ENCODE measurements around the gene RAE1. TPM values are rescaled to one million over a fixed set of nuclear protein-coding genes. Genes with fewer than 3 reads are reported as not detected.

The RAE1 gene
- total and polyA plus RNA-seq, 2 of the 8 experiments (the other 6 are each of a cell fraction or from before 2014, with no cell fraction given) = 35.9 to 44.9 TPM

- Histone ChIP-seq H3K9ac (replicated peaks in 1 of 4; ENCODE audit: extremely low read depth in 1 of 4, low read depth in 3 of 4, low read length in 3 of 4) (no peak overlapping the region), H3K4ac (replicated peaks; ENCODE audit: insufficient read length, low read depth, low read length) (no peak overlapping the region), H2BK20ac (ENCODE audit: low read length) (no peak overlapping the region), H4K5ac (ENCODE audit: insufficient read length, low read depth, low read length) (no peak overlapping the region), H4K20me1 (replicated peaks in 1 of 2; ENCODE audit: control insufficient read depth in 1 of 2, insufficient read depth in 2 of 2, low read length in 2 of 2) (peaks cover 0 to 3% of the 10 kb centered on the region in 2 experiments), H3K9me3 (ENCODE audit: insufficient read depth in 2 of 2, low read depth in 1 of 2, low read length in 1 of 2) (no peaks in the 10 kb centered on the region), H3K23me2 (ENCODE audit: low read depth, low read length) (peaks cover 3% of the 10 kb centered on the region; the same call in 1 of the 2 replicates), H2AK5ac (ENCODE audit: low read depth, low read length) (no peak overlapping the region), H3K4me2 (ENCODE audit: insufficient read depth in 1 of 2, low read depth in 2 of 2, low read length in 2 of 2) (no peak overlapping the region), H4K8ac (ENCODE audit: extremely low read depth, insufficient read depth, low read length) (no peak overlapping the region), H3K36me3 (ENCODE audit: control insufficient read depth in 2 of 4, insufficient read depth in 4 of 4, low read length in 3 of 4) (no peaks in the 10 kb centered on the region), H3K27ac (ENCODE audit: low read depth, low read length) (no peak overlapping the region), H3K18ac (ENCODE audit: extremely low read depth, low read length) (no peak overlapping the region), H3K4me1 (replicated peaks in 1 of 4; ENCODE audit: control insufficient read depth in 3 of 4, insufficient read depth in 4 of 4, low read length in 3 of 4) (peaks cover 0 to 7% (median 7%) of the 10 kb centered on the region in 4 experiments; a peak in 5 of 7 replicates), H2BK15ac (ENCODE audit: low read length) (no peak overlapping the region), H3K79me2 (ENCODE audit: control insufficient read depth in 1 of 2, insufficient read depth in 2 of 2, low read length in 2 of 2) (no peaks in the 10 kb centered on the region), H3K27me3 (replicated peaks in 1 of 4; ENCODE audit: control insufficient read depth in 3 of 4, extremely low read depth in 1 of 4, insufficient read depth in 3 of 4, low read length in 3 of 4) (peaks cover 0 to 4% (median 1%) of the 10 kb centered on the region in 4 experiments; a peak in 4 of 7 replicates), H4K91ac (replicated peaks; ENCODE audit: insufficient read length, low read length) (no peak overlapping the region), H2BK5ac (ENCODE audit: low read depth, low read length) (no peak overlapping the region), H3K14ac (ENCODE audit: insufficient read length) (no peak overlapping the region), H3K56ac (replicated peaks; ENCODE audit: insufficient read length, low read depth, low read length) (no peak overlapping the region), H2BK120ac (replicated peaks; ENCODE audit: low read depth, low read length) (no peak overlapping the region), H2BK12ac (ENCODE audit: low read depth, low read length) (no peak overlapping the region), H3K79me1 (ENCODE audit: low read depth, low read length) (no peaks in the 10 kb centered on the region; the same call in 1 of the 2 replicates), H3K23ac (ENCODE audit: insufficient read length) (no peak overlapping the region), H2AFZ (ENCODE audit: low read length) (no peak overlapping the region), H3K4me3 (ENCODE audit: extremely low read depth in 1 of 4, insufficient read depth in 2 of 4, low read depth in 3 of 4, low read length in 4 of 4) (no peak overlapping the region)
- ChIA-PET CTCF (ENCODE audit: partially characterized antibody) (interaction anchor here (0.9 to 2.2 kb wide), 6 partner anchors 9 to 50 kb away, joined by 3 to 6 read pairs (median 4); no protein-coding TSS in a partner anchor), POLR2A (ENCODE audit: partially characterized antibody) (no interaction called here)
- FAIRE-seq = no peak
- WGBS, 2 experiments (ENCODE audit: extremely low coverage in 1 of 2, insufficient coverage in 1 of 2, insufficient read length in 1 of 2, insufficient replicate concordance in 2 of 2, low coverage in 1 of 2, low lambda C conversion rate in 2 of 2, missing lambda C conversion rate in 1 of 2) = 94% methylated on average over 29 of the region's 29 CpGs; no CpG with 5 or more reads in 1 of the 2 experiments
- no peak for DNase-seq (ENCODE audit: low read depth in 1 of 2, low spot score in 2 of 2)
- TF ChIP-seq SIN3A (conservative IDR thresholded peaks at IDR 0.05 in 1 of 2, IDR thresholded peaks at IDR 0.05 in 1 of 2; ENCODE audit: low read depth in 1 of 2, low read length in 2 of 2) = no peak
- no peak for TF ChIP-seq HDAC2 (IDR thresholded peaks at IDR 0.05; ENCODE audit: borderline replicate concordance in 1 of 2, low read depth in 2 of 2, low read length in 2 of 2)
- TF ChIP-seq KDM4A (IDR thresholded peaks at IDR 0.05; ENCODE audit: low read depth, low read length, severe bottlenecking) = no peak
- TF ChIP-seq SIX5 (IDR thresholded peaks at IDR 0.05; ENCODE audit: low read depth, low read length) = no peak
- no peak for TF ChIP-seq JUN (IDR thresholded peaks at IDR 0.05; ENCODE audit: low read depth, low read length)
- TF ChIP-seq, protein P1, sequence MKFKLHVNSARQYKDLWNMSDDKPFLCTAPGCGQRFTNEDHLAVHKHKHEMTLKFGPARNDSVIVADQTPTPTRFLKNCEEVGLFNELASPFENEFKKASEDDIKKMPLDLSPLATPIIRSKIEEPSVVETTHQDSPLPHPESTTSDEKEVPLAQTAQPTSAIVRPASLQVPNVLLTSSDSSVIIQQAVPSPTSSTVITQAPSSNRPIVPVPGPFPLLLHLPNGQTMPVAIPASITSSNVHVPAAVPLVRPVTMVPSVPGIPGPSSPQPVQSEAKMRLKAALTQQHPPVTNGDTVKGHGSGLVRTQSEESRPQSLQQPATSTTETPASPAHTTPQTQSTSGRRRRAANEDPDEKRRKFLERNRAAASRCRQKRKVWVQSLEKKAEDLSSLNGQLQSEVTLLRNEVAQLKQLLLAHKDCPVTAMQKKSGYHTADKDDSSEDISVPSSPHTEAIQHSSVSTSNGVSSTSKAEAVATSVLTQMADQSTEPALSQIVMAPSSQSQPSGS (IDR thresholded peaks at IDR 0.05; ENCODE audit: low read length) = no peak
- no peak for TF ChIP-seq GTF2F1 (IDR thresholded peaks at IDR 0.05; ENCODE audit: borderline replicate concordance, low read depth, low read length)
- TF ChIP-seq E2F6 (IDR thresholded peaks at IDR 0.05) = no peak
- no peak for TF ChIP-seq CHD1 (IDR thresholded peaks at IDR 0.05; ENCODE audit: low read depth, low read length)
Measured at GRCh38 chr20:57384953-57385761, 34.1 kb downstream of the RAE1 start.

Data from H1 (cell line).